BE2C (cell line): ENCODE measurements around the gene ZHX3.

ENCODE experiments used
- DNase-seq: peaks from one replicate; pipeline ENCODE4 v3.0.0-alpha.2; 2020
- H3K27me3 ChIP-seq: fragments of 250-450 bp; sonication (Bioruptor Pico); 2 replicates; pipeline ENCODE4 v1.5.1; 2020; ENCODE audit warnings: mild to moderate bottlenecking
- H3K36me3 ChIP-seq: fragments of 250-450 bp; sonication (Bioruptor Pico); 2 replicates; pipeline ENCODE4 v1.5.1; 2020; ENCODE audit warnings: mild to moderate bottlenecking
- H3K4me1 ChIP-seq: fragments of 250-450 bp; sonication (Bioruptor Pico); 2 replicates; pipeline ENCODE4 v1.5.1; 2020
- H3K4me3 ChIP-seq: 2 replicates; pipeline ENCODE4 v1.5.1; 2011; ENCODE audit warnings: low read depth, low read length
- H3K9me3 ChIP-seq: fragments of 250-450 bp; sonication (Bioruptor Pico); 2 replicates; pipeline ENCODE4 v1.5.1; 2020
- CTCF ChIP-seq: IDR thresholded peaks from 2 replicates; pipeline ENCODE4 v1.5.1; 2012; ENCODE audit warnings: mild to moderate bottlenecking, low read depth, low read length

The ZHX3 gene

GRCh38 chr20:41187668-41188067 lies 129.9 kb downstream of the ZHX3 start:
- TF ChIP-seq CTCF: no peak
- Histone ChIP-seq H3K36me3 (no peaks in the 10 kb centered on the region; the same call in none of the 2 replicates), H3K9me3 (no peaks in the 10 kb centered on the region; the same call in 1 of the 2 replicates), H3K4me1 (peaks cover 15% of the 10 kb centered on the region), H3K27me3 (no peaks in the 10 kb centered on the region), H3K4me3 (no peak overlapping the region)
- no peak for DNase-seq

- Histone ChIP-seq H3K36me3 (no peaks in the 10 kb centered on the region; the same call in 1 of the 2 replicates), H3K27me3 (no peaks in the 10 kb centered on the region), H3K9me3 (no peaks in the 10 kb centered on the region), H3K4me1 (peaks cover 15% of the 10 kb centered on the region), H3K4me3 (no peak overlapping the region)
- TF ChIP-seq CTCF: peak; percentile 26; the same call in 1 of the 2 replicates
- peak; percentile 64 for DNase-seq
Observed at GRCh38 chr20:41185013-41185757, 132.3 kb downstream of the ZHX3 start.

GRCh38 chr20:41183831-41184230 lies 133.7 kb downstream of the ZHX3 start:
- H3K4me1 ChIP-seq: peaks cover 19% of the 10 kb centered on the region

GRCh38 chr20:41183391-41183790 lies 134.1 kb downstream of the ZHX3 start:
- no peak overlapping the region for H3K4me3 ChIP-seq
- no peaks in the 10 kb centered on the region for H3K9me3 ChIP-seq
- H3K4me1 ChIP-seq: peaks cover 20% of the 10 kb centered on the region
- H3K27me3 ChIP-seq: no peaks in the 10 kb centered on the region
- DNase-seq: no peak
- H3K36me3 ChIP-seq: no peaks in the 10 kb centered on the region; the same call in 1 of the 2 replicates
- TF ChIP-seq CTCF: no peak

More at GRCh38 chr20:41183831-41184230, 133.7 kb downstream of the ZHX3 start:
- no peak for DNase-seq
- Histone ChIP-seq H3K4me3 (no peak overlapping the region), H3K36me3 (no peaks in the 10 kb centered on the region; the same call in 1 of the 2 replicates), H3K9me3 (no peaks in the 10 kb centered on the region), H3K27me3 (no peaks in the 10 kb centered on the region)
- TF ChIP-seq CTCF: no peak

GRCh38 chr20:41182296-41183212 lies 135.0 kb downstream of the ZHX3 start:
- Histone ChIP-seq H3K36me3 (peaks cover 2% of the 10 kb centered on the region), H3K4me1 (peaks cover 20% of the 10 kb centered on the region), H3K27me3 (no peaks in the 10 kb centered on the region), H3K4me3 (no peak overlapping the region), H3K9me3 (no peaks in the 10 kb centered on the region)
- no peak for DNase-seq
- no peak for TF ChIP-seq CTCF
